Measurements from ENCODE around the gene SLC2A11.
A peak's percentile ranks its signal among the peaks of the same experiment; 100 is the strongest.

Gene SLC2A11, protein sequence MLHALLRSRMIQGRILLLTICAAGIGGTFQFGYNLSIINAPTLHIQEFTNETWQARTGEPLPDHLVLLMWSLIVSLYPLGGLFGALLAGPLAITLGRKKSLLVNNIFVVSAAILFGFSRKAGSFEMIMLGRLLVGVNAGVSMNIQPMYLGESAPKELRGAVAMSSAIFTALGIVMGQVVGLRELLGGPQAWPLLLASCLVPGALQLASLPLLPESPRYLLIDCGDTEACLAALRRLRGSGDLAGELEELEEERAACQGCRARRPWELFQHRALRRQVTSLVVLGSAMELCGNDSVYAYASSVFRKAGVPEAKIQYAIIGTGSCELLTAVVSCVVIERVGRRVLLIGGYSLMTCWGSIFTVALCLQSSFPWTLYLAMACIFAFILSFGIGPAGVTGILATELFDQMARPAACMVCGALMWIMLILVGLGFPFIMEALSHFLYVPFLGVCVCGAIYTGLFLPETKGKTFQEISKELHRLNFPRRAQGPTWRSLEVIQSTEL

GRCh38 chr22:23857606-23858483 is at the start of gene SLC2A11:
TSS of gene SLC2A11 (plus strand) at chr22:23857875. CDS start at chr22:23858000, 125 bp downstream.
- peak; percentile 96 for DNase-seq

GRCh38 chr22:23812378-23812777 is 45.3 kb upstream of the SLC2A11 start:
- DNase-seq = no peak

DNA sequence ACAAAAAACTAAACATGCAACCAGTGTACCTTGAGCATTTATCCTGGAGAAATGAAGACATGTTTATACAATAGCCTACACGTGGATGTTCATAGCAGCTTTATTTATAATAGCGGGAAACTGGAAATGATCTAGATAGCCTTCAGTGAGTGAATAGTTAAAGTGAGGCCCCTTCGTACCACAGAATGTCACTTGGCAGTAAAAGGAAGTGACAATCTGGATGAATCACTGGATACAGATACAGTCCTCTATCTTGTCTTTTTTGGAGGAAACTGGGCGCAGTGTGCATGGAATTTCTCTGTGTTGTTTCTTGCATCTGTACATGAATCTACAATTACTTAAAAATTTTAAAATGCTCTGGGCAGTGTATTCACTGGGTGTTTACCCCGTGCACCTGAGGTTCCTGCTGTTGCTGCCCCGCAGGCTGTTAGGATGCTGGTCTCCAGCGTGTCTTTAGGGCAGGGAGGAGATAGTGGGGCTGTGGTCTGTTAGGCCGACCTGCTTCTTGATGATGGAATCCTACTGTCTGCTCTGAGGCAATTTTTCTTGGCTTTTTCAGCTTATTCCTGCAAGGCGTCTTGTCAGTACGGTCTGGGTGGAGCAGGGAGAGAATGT is 42.0 kb upstream of the SLC2A11 start:
- DNase-seq = no peak

DNA sequence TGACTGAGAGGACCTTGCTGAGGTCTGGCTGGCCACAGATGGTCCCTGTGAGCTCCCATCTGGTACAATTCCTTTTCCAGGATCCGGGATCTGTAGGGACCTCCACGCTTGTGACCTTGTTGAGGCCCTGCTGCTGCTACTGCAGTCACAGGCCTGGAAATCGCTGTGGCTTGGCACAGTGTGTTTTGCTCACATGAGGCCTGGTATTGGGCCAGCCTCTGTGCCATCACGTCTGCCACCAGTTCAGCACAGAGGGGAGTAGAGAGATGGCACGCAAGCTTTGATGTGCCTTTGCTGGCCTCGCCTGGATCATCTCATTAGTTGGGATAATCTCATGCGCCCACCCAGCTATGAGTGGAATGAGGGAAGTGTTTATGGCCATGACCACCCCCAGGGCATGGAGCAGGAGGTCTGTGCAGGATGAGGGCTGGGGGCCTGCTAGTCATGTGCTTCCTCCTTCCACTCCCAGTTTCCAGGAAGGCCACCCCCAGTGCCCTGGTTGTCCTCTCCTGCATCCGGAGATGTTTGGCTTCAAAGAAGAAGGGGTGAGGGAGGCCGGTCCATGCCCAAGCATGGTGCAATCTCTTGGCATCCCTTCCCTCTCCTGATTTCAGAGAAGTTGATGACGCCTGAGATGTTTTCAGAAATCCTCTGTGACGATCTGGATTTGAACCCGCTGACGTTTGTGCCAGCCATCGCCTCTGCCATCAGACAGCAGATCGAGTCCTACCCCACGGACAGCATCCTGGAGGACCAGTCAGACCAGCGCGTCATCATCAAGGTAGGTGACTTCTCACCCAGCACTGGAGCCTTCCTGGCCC is 41.3 kb upstream of the SLC2A11 start:
- no peak for DNase-seq

- DNase-seq = no peak
These were observed 40.5 kb upstream of the SLC2A11 start for GRCh38 chr22:23817146-23817545.

- DNase-seq = no peak
These were observed 39.1 kb upstream of the SLC2A11 start for GRCh38 chr22:23818541-23818940.

GRCh38 chr22:23820748-23821211 is 36.9 kb upstream of the SLC2A11 start:
- DNase-seq = no peak

GRCh38 chr22:23822101-23822671 is 35.5 kb upstream of the SLC2A11 start:
- DNase-seq = no peak

- no peak for DNase-seq
These were observed 34.3 kb upstream of the SLC2A11 start for GRCh38 chr22:23823331-23823791.

- no peak for DNase-seq
These were observed 33.0 kb upstream of the SLC2A11 start for GRCh38 chr22:23824476-23825245.

GRCh38 chr22:23825246-23825905 is 32.3 kb upstream of the SLC2A11 start:
- DNase-seq = no peak

- DNase-seq = no peak
These were observed 30.9 kb upstream of the SLC2A11 start for GRCh38 chr22:23826510-23827350.

- no peak for DNase-seq
These were observed 30.2 kb upstream of the SLC2A11 start for GRCh38 chr22:23827351-23827995.

- no peak for DNase-seq
These were observed 28.6 kb upstream of the SLC2A11 start for GRCh38 chr22:23828800-23829680.

DNA sequence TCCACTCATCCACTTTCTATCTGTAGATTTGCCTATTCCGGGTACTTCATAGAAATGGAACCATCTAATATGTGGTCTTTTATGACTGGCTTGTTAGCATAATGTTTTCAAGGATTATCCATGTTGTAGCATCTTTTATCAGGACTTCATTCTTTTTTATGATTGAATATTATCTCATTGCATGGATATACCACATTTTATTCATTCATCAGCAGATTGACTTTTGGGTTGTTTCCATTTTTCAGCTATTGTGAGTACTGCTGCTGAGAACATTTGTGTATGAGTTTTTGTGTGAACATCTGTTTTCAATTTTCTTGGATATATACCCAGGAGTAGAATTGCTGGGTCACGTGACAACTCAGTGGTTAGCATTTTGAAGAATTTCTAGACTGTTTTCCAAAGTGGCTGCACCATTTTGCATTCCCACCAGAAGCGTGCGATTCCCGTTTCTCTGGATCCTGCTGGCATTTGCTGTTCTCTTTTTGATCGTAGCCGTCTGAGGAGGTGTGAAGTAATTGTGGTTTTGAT is 27.8 kb upstream of the SLC2A11 start:
- DNase-seq = no peak

DNA sequence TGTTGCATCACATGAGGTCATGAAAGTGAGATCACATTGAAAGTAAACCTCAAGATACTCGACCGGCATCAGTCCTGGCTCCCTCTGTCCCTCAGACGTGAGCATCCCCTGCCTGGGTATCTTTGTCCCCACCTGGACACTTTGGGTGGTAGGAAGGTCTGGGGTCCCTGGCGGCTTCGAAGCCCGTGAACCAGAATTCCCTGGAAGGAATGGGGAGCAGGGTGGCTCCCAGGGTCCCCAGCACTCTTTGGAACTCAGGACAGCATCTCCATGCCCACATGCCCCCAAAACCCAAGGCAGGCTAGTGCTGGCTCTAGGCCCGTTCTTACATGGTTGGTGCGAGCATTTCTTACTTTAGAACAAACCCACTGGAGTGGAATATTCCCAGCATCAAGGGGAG is 26.4 kb upstream of the SLC2A11 start:
- DNase-seq = no peak

- DNase-seq = no peak
These were observed 25.9 kb upstream of the SLC2A11 start for GRCh38 chr22:23831781-23832180.

All from stimulated activated CD4-positive, alpha-beta T cell treated with anti-CD3 and anti-CD28 coated beads, Interleukin-1b, Interleukin-23, amount 100 ng/mL, for 48 hours (primary cell).